H9 (cell line): ENCODE results near the gene RAB24. TPM values are rescaled to one million over a fixed set of nuclear protein-coding genes. Genes with fewer than 3 reads are reported as not detected.

ENCODE experiments used
- DNase-seq: peaks from one replicate; pipeline ENCODE4 v3.0.0-alpha.2; 2017
- H2AFZ ChIP-seq: one replicate; pipeline ENCODE4 v1.6.1; 2013; ENCODE audit warnings: mild to moderate bottlenecking, low read length, control low read depth, moderate library complexity
- H2AK5ac ChIP-seq: 2 replicates; pipeline ENCODE4 v1.6.1; 2013; ENCODE audit warnings: low read length, control low read depth, mixed read lengths; ENCODE audit not compliant: insufficient read length
- H2BK120ac ChIP-seq: one replicate; pipeline ENCODE4 v1.6.1; 2013; ENCODE audit warnings: low read depth, mild to moderate bottlenecking, low read length, control low read depth, inconsistent platforms; ENCODE audit not compliant: poor library complexity, severe bottlenecking
- H2BK12ac ChIP-seq: 2 replicates; pipeline ENCODE4 v1.6.1; 2013; ENCODE audit warnings: low read length, control low read depth, mixed read lengths, low read depth; ENCODE audit not compliant: insufficient read length
- H2BK15ac ChIP-seq: 2 replicates; pipeline ENCODE4 v1.6.1; 2013; ENCODE audit warnings: low read depth, low read length, control low read depth
- H2BK20ac ChIP-seq: one replicate; pipeline ENCODE4 v1.6.1; 2013; ENCODE audit warnings: low read depth, mild to moderate bottlenecking, low read length, control low read depth, inconsistent platforms; ENCODE audit not compliant: poor library complexity, severe bottlenecking
- H2BK5ac ChIP-seq: 2 replicates; pipeline ENCODE4 v1.6.1; 2013; ENCODE audit warnings: low read length, control low read depth, mixed read lengths; ENCODE audit not compliant: insufficient read length
- H3K14ac ChIP-seq: 2 replicates; pipeline ENCODE4 v1.6.1; 2013; ENCODE audit warnings: low read length, control low read depth; ENCODE audit not compliant: insufficient read depth
- H3K18ac ChIP-seq: 2 replicates; pipeline ENCODE4 v1.6.1; 2013; ENCODE audit warnings: low read depth, mild to moderate bottlenecking, mixed read lengths, low read length, control low read depth; ENCODE audit not compliant: insufficient read length
- H3K23ac ChIP-seq: 2 replicates; pipeline ENCODE4 v1.6.1; 2013; ENCODE audit warnings: low read length, control low read depth, mixed read lengths, low read depth; ENCODE audit not compliant: insufficient read length
- H3K23me2 ChIP-seq: 2 replicates; pipeline ENCODE4 v1.6.1; 2013; ENCODE audit warnings: low read depth, mild to moderate bottlenecking, mixed read lengths, low read length, control low read depth; ENCODE audit not compliant: insufficient read length, poor library complexity, severe bottlenecking
- H3K27ac ChIP-seq: 2 replicates; pipeline ENCODE4 v1.5.1; 2013; ENCODE audit warnings: low read length, control low read depth, mixed read lengths, low read depth; ENCODE audit not compliant: insufficient read length
- H3K27me3 ChIP-seq: 2 replicates; pipeline ENCODE4 v1.6.1; 2013; ENCODE audit warnings: low read length, control low read depth, inconsistent platforms; ENCODE audit not compliant: insufficient read depth
- H3K4ac ChIP-seq: 2 replicates; pipeline ENCODE4 v1.6.1; 2013; ENCODE audit warnings: low read depth, mild to moderate bottlenecking, control low read depth, inconsistent platforms, low read length, moderate library complexity
- H3K4me1 ChIP-seq: 2 replicates; pipeline ENCODE4 v1.6.1; 2013; ENCODE audit warnings: low read length, control low read depth, inconsistent platforms; ENCODE audit not compliant: insufficient read depth
- H3K4me2 ChIP-seq: 2 replicates; pipeline ENCODE4 v1.6.1; 2013; ENCODE audit warnings: low read length, control low read depth, mixed read lengths; ENCODE audit not compliant: insufficient read length, insufficient read depth
- H3K56ac ChIP-seq: 2 replicates; pipeline ENCODE4 v1.6.1; 2013; ENCODE audit warnings: low read depth, mild to moderate bottlenecking, mixed read lengths, low read length, control low read depth; ENCODE audit not compliant: insufficient read length
- H3K79me1 ChIP-seq: 2 replicates; pipeline ENCODE4 v1.6.1; 2013; ENCODE audit warnings: low read depth, mild to moderate bottlenecking, moderate library complexity, low read length, control low read depth, inconsistent platforms; ENCODE audit not compliant: insufficient read depth, poor library complexity, severe bottlenecking
- H3K79me2 ChIP-seq: 2 replicates; pipeline ENCODE4 v1.6.1; 2013; ENCODE audit warnings: low read length, control low read depth, inconsistent platforms; ENCODE audit not compliant: insufficient read depth
- H3K9ac ChIP-seq: 2 replicates; pipeline ENCODE4 v1.6.1; 2013; ENCODE audit warnings: low read length, control low read depth, mixed read lengths; ENCODE audit not compliant: insufficient read length; ENCODE audit errors: extremely low read depth
- H3K9me3 ChIP-seq: one replicate; pipeline ENCODE4 v1.6.1; 2013; ENCODE audit warnings: low read depth, low read length, inconsistent platforms; ENCODE audit not compliant: control insufficient read depth
- H3T11ph ChIP-seq: one replicate; pipeline ENCODE4 v1.6.1; 2013; ENCODE audit warnings: mild to moderate bottlenecking, low read length, control low read depth, inconsistent platforms
- H4K20me1 ChIP-seq: one replicate; pipeline ENCODE4 v1.6.1; 2013; ENCODE audit not compliant: control insufficient read depth, insufficient read length, insufficient read depth
- H4K5ac ChIP-seq: 2 replicates; pipeline ENCODE4 v1.6.1; 2013; ENCODE audit warnings: low read depth, mild to moderate bottlenecking, mixed read lengths, low read length, control low read depth; ENCODE audit not compliant: insufficient read length
- H4K8ac ChIP-seq: replicated peaks from 2 replicates; pipeline ENCODE4 v1.6.1; 2013; ENCODE audit warnings: low read length, control low read depth, mixed read lengths, low read depth; ENCODE audit not compliant: insufficient read length
- H4K91ac ChIP-seq: 2 replicates; pipeline ENCODE4 v1.6.1; 2013; ENCODE audit warnings: low read depth, mild to moderate bottlenecking, moderate library complexity, mixed read lengths, low read length, control low read depth; ENCODE audit not compliant: insufficient read length
- H3K27ac Mint-ChIP-seq, 3 experiments: 2 replicates in 2 of 3; 3 replicates in 1 of 3; pipeline ENCODE4 v1.8.0; 2020 to 2021; ENCODE audit warnings: mixed read lengths in 3 of 3, mild to moderate bottlenecking in 1 of 3, moderate library complexity in 1 of 3
- H3K27me3 Mint-ChIP-seq: 2 replicates; pipeline ENCODE4 v1.8.0; 2021; ENCODE audit warnings: low read depth, mild to moderate bottlenecking, moderate library complexity, mixed read lengths
- H3K36me3 Mint-ChIP-seq, 3 experiments: 2 replicates in 2 of 3; 3 replicates in 1 of 3; pipeline ENCODE4 v1.8.0; 2020 to 2021; ENCODE audit warnings: low read depth in 3 of 3, mixed read lengths in 3 of 3; ENCODE audit not compliant: insufficient read depth in 1 of 3
- H3K4me1 Mint-ChIP-seq, 2 experiments: 2 replicates each; pipeline ENCODE4 v1.8.0; 2020; ENCODE audit warnings: mixed read lengths in 2 of 2
- H3K4me3 Mint-ChIP-seq, 2 experiments: 2 replicates in 1 of 2; 3 replicates in 1 of 2; pipeline ENCODE4 v1.8.0; 2020 to 2021; ENCODE audit warnings: mild to moderate bottlenecking in 2 of 2, mixed read lengths in 2 of 2, moderate library complexity in 1 of 2
- H3K9me3 Mint-ChIP-seq, 2 experiments: 2 replicates in 1 of 2; 3 replicates in 1 of 2; pipeline ENCODE4 v1.8.0; 2020; ENCODE audit warnings: mild to moderate bottlenecking in 2 of 2, mixed read lengths in 2 of 2, moderate library complexity in 1 of 2
- WGBS: extraction: QIAGEN DNeasy Blood & Tissue Kit; methylation state at CpG from one replicate; pipeline ENCODE4 v1.1.7; 2013; ENCODE audit warnings: missing lambda C conversion rate, low lambda C conversion rate, mixed read lengths; ENCODE audit not compliant: insufficient read length; ENCODE audit errors: extremely low coverage; 5-methylcytosine and 5-hydroxymethylcytosine counted together
- total RNA-seq: library from RNA; stranded (reverse); gene quantifications from 2 replicates; pipeline ENCODE4 v1.2.1, GENCODE V29; 2021
- TF ChIP-seq, protein P1 (sequence below): fragments of 200-600 bp; sonication (generic); conservative IDR thresholded peaks from 3 replicates; pipeline ENCODE4 v1.8.0; 2021; ENCODE audit warnings: antibody characterized with exemption, mild to moderate bottlenecking

Gene RAB24
- total RNA-seq, 1 experiment from 2014 or later: 17.6 TPM

DNA sequence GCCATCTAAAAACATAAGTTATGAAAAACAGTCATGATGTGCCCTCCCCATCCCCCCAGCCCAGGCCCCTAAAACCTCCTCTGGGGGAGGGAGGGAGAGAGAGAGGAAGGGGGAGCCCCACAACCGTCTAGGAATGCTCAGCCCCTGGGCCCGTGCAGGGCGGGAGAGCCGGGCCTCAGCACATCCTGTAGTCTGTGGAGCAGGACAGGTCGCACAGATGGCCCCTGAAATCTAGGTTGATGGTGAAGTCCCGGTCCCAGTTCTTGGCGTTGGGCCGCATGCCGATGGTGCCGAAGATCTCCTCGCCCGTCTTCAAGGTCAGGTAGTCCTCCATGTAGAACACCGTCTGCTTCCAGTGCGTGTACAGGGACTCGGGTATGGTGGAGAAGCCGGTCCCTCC is 38.1 kb downstream of the RAB24 start:
- WGBS: no CpG with 5 or more reads among the region's 16 CpGs
- no peaks in the 10 kb centered on the region for H3K9me3 ChIP-seq

More for the DNA sequence above, 38.1 kb downstream of the RAB24 start:
- Histone ChIP-seq H3K4ac (no peak overlapping the region), H3T11ph (no peak overlapping the region), H3K79me1 (no peaks in the 10 kb centered on the region), H2AFZ (no peak overlapping the region), H3K27ac (no peak overlapping the region), H3K56ac (no peak overlapping the region), H3K4me1 (no peaks in the 10 kb centered on the region), H2BK12ac (no peak overlapping the region), H4K20me1 (no peaks in the 10 kb centered on the region), H2BK5ac (no peak overlapping the region), H2BK20ac (no peak overlapping the region), H3K4me2 (no peak overlapping the region), H3K79me2 (no peaks in the 10 kb centered on the region), H4K5ac (no peak overlapping the region), H2BK120ac (no peak overlapping the region), H3K9ac (no peak overlapping the region), H4K8ac (no peak overlapping the region), H2AK5ac (no peak overlapping the region), H3K18ac (no peak overlapping the region), H4K91ac (no peak overlapping the region), H3K23me2 (no peaks in the 10 kb centered on the region), H2BK15ac (no peak overlapping the region), H3K23ac (no peak overlapping the region), H3K27me3 (no peaks in the 10 kb centered on the region), H3K14ac (no peak overlapping the region)
- H3K9me3 Mint-ChIP-seq: no peaks in the 10 kb centered on the region
- no peaks in the 10 kb centered on the region for H3K27me3 Mint-ChIP-seq
- peaks cover 26 to 93% (median 89%) of the 10 kb centered on the region in 3 experiments; a peak in 6 of 7 replicates for H3K36me3 Mint-ChIP-seq
- no peaks in the 10 kb centered on the region for H3K4me1 Mint-ChIP-seq
- no peak for DNase-seq
- TF ChIP-seq, protein P1, sequence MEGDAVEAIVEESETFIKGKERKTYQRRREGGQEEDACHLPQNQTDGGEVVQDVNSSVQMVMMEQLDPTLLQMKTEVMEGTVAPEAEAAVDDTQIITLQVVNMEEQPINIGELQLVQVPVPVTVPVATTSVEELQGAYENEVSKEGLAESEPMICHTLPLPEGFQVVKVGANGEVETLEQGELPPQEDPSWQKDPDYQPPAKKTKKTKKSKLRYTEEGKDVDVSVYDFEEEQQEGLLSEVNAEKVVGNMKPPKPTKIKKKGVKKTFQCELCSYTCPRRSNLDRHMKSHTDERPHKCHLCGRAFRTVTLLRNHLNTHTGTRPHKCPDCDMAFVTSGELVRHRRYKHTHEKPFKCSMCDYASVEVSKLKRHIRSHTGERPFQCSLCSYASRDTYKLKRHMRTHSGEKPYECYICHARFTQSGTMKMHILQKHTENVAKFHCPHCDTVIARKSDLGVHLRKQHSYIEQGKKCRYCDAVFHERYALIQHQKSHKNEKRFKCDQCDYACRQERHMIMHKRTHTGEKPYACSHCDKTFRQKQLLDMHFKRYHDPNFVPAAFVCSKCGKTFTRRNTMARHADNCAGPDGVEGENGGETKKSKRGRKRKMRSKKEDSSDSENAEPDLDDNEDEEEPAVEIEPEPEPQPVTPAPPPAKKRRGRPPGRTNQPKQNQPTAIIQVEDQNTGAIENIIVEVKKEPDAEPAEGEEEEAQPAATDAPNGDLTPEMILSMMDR: no peak
- no peak overlapping the region for H3K4me3 Mint-ChIP-seq
- H3K27ac Mint-ChIP-seq: peak overlapping the region in 1 of 3 experiments; percentile 66; a peak in 1 of 7 replicates
